ENCODE data around the gene CHD1L. TPM values are rescaled to one million over a fixed set of nuclear protein-coding genes. Genes with fewer than 3 reads are reported as not detected.
"Not testable (repeated sequence)": the region's sequence is repeated elsewhere in the genome, so short reads cannot be mapped to it uniquely, and the experiment has no call there.

Gene CHD1L
- polyA plus RNA-seq, 12 donors: 16.4 to 34.3 (median 23.6) TPM; not detected in 1

GRCh38 chr1:147225193-147225730 lies 17.2 kb upstream of the CHD1L start, which contains the start of gene FMO5:
FMO5 (minus strand) TSS chr1:147225339; CDS start chr1:147225029, 310 bp downstream.
- DNase-seq: peak; percentile 84

- not testable (repeated sequence) for DNase-seq
Observed at GRCh38 chr1:147231032-147231431, 11.5 kb upstream of the CHD1L start.

- not testable (repeated sequence) for DNase-seq
Observed at GRCh38 chr1:147233903-147234302, 8.6 kb upstream of the CHD1L start.

GRCh38 chr1:147235822-147236221 lies 6.7 kb upstream of the CHD1L start:
- no peak for DNase-seq

GRCh38 chr1:147236448-147236847 lies 6.0 kb upstream of the CHD1L start:
- no peak for DNase-seq

- no peak for DNase-seq
Observed at GRCh38 chr1:147236959-147237791, 5.3 kb upstream of the CHD1L start.

GRCh38 chr1:147238053-147238902 lies 4.2 kb upstream of the CHD1L start:
- no peak for DNase-seq

- DNase-seq: no peak
Observed at GRCh38 chr1:147238925-147239820, 3.3 kb upstream of the CHD1L start.

- not testable (repeated sequence) for DNase-seq
Observed at GRCh38 chr1:147240131-147240721, 2.3 kb upstream of the CHD1L start.

GRCh38 chr1:147241934-147242448 lies 493 bp upstream of the CHD1L start:
- DNase-seq: no peak

GRCh38 chr1:147243228-147243685 lies 773 bp downstream of the CHD1L start:
- DNase-seq: no peak

- no peak for DNase-seq
Observed at GRCh38 chr1:147243841-147244240, 1.4 kb downstream of the CHD1L start.

GRCh38 chr1:147245129-147245528 lies 2.6 kb downstream of the CHD1L start:
- DNase-seq: no peak

GRCh38 chr1:147245586-147246021 lies 3.1 kb downstream of the CHD1L start:
- no peak for DNase-seq

- DNase-seq: no peak
Observed at GRCh38 chr1:147246044-147246690, 3.7 kb downstream of the CHD1L start.

GRCh38 chr1:147246910-147247655 lies 4.6 kb downstream of the CHD1L start:
- DNase-seq: no peak

GRCh38 chr1:147247656-147248238 lies 5.3 kb downstream of the CHD1L start:
- no peak for DNase-seq

- DNase-seq: no peak
Observed at GRCh38 chr1:147252540-147252939, 10.1 kb downstream of the CHD1L start.

- no peak for DNase-seq
Observed at GRCh38 chr1:147260956-147261355, 18.5 kb downstream of the CHD1L start.
